ENCODE measurements around the gene ERI3.
A peak's percentile ranks its signal among the peaks of the same experiment; 100 is the strongest.

ERI3 gene

DNA sequence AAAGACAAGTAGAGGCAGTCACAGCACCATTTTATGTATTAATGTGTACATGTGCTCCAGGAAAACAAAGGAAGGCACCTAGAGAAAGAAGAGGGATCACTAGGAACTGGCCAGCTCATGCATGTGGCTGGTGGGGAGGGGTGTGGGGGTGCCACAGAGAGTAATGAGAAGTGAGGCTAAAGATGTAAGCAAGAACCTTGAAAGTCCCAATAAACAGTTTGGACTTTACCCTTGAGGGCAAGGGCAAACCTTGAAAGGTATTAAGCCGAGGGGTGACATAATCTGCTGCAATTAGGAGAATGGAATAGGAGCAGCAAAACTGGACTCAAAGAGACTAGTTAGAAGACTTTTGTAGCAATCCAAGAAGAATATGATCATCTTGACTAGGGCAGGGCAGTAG, 51.5 kb downstream of the ERI3 start:
- TF ChIP-seq Cebpa-rat (IDR thresholded peaks at IDR 0.05) = no peak
- H3K27me3 ChIP-seq = no peaks in the 10 kb centered on the region
- H3K36me3 ChIP-seq = peaks cover 90% of the 10 kb centered on the region

DNA sequence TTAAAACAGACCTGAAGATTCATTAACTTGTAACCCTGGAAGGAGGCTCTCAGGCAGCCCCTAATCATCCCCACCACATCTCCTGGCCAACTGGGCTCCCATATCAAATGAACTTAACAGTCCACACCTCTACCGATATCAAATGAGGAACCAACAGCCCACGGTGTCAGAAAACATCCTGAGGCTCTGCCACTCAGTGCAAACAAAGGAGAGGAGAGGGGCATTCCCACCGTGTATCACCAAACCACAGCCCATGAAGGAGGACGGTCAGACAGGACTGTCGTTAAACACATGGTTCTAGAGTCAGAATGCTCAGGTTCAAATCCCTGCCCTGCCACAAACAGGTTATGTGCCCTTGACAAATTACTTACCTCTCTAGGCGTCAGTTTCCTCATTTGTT, 52.5 kb downstream of the ERI3 start:
- H3K9me3 ChIP-seq = no peaks in the 10 kb centered on the region
- TF ChIP-seq Cebpa-rat (IDR thresholded peaks at IDR 0.05) = no peak
- no peaks in the 10 kb centered on the region for H3K27me3 ChIP-seq
- no peak overlapping the region for H3K4me3 ChIP-seq
- peaks cover 29% of the 10 kb centered on the region for H3K4me1 ChIP-seq
- H3K9ac ChIP-seq = no peak overlapping the region
- H3K36me3 ChIP-seq = peaks cover 88% of the 10 kb centered on the region
- H3K4me2 ChIP-seq = no peak overlapping the region
- H3K27ac ChIP-seq = no peak overlapping the region
- H4K20me1 ChIP-seq = no peaks in the 10 kb centered on the region; the same call in 1 of the 2 replicates

More for the DNA sequence above, 51.5 kb downstream of the ERI3 start:
- peaks cover 29% of the 10 kb centered on the region for H3K4me1 ChIP-seq
- H3K4me3 ChIP-seq = no peak overlapping the region
- H3K9me3 ChIP-seq = no peaks in the 10 kb centered on the region
- H4K20me1 ChIP-seq = no peaks in the 10 kb centered on the region; the same call in 1 of the 2 replicates
- H3K27ac ChIP-seq = no peak overlapping the region
- no peak overlapping the region for H3K9ac ChIP-seq
- H3K4me2 ChIP-seq = no peak overlapping the region

DNA sequence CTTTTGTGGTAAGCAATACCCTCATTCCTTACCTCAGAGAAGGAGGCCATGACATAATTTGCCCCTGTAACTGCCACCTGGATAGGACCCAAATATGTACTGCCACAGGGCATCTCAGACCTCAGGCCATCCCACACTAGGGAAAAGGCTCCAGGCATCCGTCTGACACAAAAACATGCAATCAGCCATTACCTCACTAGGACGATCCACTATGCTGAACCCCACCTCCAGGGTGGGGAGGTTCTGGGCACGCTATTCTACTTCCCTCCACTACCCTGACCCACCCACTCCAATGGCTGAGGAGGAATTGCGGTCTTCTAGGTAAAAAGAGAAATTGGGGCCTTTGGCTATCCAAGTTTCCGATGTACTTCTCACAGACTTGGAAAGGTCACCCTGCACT, 53.6 kb downstream of the ERI3 start:
- Histone ChIP-seq H3K36me3 (peaks cover 88% of the 10 kb centered on the region), H3K9ac (no peak overlapping the region), H3K27ac (no peak overlapping the region)

DNA sequence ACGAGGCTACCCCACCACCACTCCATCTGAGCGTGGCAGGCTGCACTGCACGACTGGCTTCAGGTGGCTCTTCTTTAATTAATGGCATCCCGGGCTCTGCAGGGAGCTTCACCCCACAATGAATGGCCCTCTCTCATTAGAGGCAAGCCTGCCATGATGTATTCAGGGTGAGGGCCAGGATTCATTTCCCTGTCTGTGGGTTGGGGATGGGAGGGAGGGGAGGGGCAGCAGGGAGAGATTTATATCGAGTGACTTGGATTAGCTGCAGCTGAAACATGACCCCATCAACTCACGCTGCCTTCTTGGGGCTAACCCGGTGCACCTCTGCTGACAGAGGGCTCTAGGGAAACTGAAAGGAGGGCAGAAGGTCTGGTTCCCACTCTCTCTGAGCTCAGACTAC, 54.2 kb downstream of the ERI3 start:
- Histone ChIP-seq H3K36me3 (peaks cover 91% of the 10 kb centered on the region), H3K4me2 (no peak overlapping the region), H4K20me1 (no peaks in the 10 kb centered on the region; the same call in 1 of the 2 replicates), H3K9ac (no peak overlapping the region), H3K4me1 (peaks cover 18% of the 10 kb centered on the region), H3K4me3 (no peak overlapping the region), H3K9me3 (no peaks in the 10 kb centered on the region), H3K27me3 (no peaks in the 10 kb centered on the region), H3K27ac (no peak overlapping the region)
- no peak for TF ChIP-seq Cebpa-rat (IDR thresholded peaks at IDR 0.05)

More for the DNA sequence above, 53.6 kb downstream of the ERI3 start:
- Histone ChIP-seq H4K20me1 (no peaks in the 10 kb centered on the region; the same call in 1 of the 2 replicates), H3K4me2 (no peak overlapping the region), H3K27me3 (no peaks in the 10 kb centered on the region), H3K9me3 (no peaks in the 10 kb centered on the region), H3K4me3 (no peak overlapping the region), H3K4me1 (peaks cover 24% of the 10 kb centered on the region)
- no peak for TF ChIP-seq Cebpa-rat (IDR thresholded peaks at IDR 0.05)

DNA sequence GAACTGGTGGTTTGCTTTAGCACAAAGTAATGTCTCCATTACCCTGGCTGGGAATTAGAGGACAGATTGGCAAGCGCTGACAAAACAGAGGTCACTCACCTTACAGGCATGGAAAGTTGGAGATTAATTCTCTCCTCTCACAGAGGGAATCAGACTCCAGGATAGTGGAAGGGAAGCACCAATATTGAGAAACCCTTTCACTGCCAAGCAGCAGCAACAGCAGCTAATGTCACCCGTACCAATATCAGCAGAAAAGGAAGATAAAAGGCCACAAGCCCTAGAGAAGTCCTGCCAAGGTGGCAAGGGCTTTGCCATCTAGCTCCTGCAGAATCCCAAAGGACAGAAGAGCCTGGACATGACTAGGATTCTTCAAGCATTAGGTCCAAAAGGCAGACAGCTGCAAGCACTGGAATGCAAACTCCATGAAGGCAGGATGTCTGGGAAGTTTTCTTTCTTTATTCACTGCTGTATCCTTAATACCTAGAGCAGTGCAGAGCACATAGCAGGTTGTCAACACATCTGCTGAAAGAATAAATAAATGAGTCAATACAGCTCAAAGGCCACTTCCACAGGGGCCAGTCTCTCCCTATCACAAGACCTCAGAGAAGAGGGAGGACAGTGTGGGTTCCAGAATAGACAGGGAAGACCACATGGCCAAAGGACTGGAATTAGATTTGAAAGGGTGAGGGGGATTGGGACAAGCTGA, 57.2 kb downstream of the ERI3 start:
- peaks cover 14% of the 10 kb centered on the region for H3K4me1 ChIP-seq
- H3K9me3 ChIP-seq = no peaks in the 10 kb centered on the region
- no peak overlapping the region for H3K4me2 ChIP-seq
- no peak overlapping the region for H3K27ac ChIP-seq
- H3K9ac ChIP-seq = no peak overlapping the region
- H3K36me3 ChIP-seq = peaks cover 95% of the 10 kb centered on the region
- no peak for TF ChIP-seq Cebpa-rat (IDR thresholded peaks at IDR 0.05)
- no peak overlapping the region for H3K4me3 ChIP-seq
- H3K27me3 ChIP-seq = no peaks in the 10 kb centered on the region
- peaks cover 10% of the 10 kb centered on the region; the same call in 1 of the 2 replicates for H4K20me1 ChIP-seq

DNA sequence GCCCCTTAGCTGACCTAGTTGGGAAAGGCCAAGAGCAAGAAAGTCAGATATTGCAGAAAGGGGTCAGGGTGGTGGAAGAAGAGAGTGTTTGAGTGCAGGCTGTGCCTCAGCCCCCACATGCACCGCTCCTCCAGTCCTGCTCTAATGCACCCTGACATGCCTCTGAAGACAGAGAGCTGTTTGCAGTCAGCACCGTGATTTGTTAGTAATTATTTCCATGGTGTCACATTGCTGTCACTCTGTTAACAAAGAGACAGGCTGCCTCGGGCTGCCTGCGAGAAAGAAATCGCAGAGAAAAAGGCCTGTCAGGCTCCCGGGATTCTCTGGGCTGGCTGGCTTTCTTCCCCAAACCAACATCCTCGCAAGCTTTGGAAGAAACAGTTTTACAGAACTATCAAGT, 58.3 kb downstream of the ERI3 start:
- Histone ChIP-seq H3K27me3 (no peaks in the 10 kb centered on the region), H3K4me3 (no peak overlapping the region), H3K36me3 (peaks cover 95% of the 10 kb centered on the region), H3K4me2 (no peak overlapping the region), H3K9me3 (no peaks in the 10 kb centered on the region), H3K4me1 (peaks cover 20% of the 10 kb centered on the region), H3K27ac (no peak overlapping the region), H4K20me1 (peaks cover 17% of the 10 kb centered on the region; the same call in 1 of the 2 replicates), H3K9ac (no peak overlapping the region)
- no peak for TF ChIP-seq Cebpa-rat (IDR thresholded peaks at IDR 0.05)

DNA sequence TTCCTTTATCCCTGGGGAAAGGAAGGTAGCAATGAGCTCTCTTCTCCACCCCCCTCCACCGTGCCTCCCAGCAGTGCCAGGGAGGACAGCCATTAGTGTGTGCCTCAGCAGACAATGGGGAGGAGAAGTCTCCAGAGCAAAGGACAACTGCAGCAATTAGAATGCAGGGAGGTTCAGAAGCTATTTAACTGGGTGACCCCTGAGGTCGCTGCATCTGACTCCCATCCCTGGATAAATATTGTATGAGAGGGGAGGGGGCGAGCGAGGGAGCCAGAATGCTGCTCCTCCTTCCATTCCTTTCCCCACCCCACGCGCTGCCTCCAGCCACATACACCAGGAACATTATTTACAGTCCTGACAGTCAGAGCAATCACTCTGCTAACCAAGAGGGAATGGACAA, 59.0 kb downstream of the ERI3 start:
- no peak overlapping the region for H3K9ac ChIP-seq
- no peak overlapping the region for H3K27ac ChIP-seq
- peaks cover 95% of the 10 kb centered on the region for H3K36me3 ChIP-seq
- peaks cover 17% of the 10 kb centered on the region; the same call in 1 of the 2 replicates for H4K20me1 ChIP-seq
- no peak overlapping the region for H3K4me2 ChIP-seq
- no peaks in the 10 kb centered on the region for H3K27me3 ChIP-seq
- H3K4me3 ChIP-seq = no peak overlapping the region
- no peaks in the 10 kb centered on the region for H3K9me3 ChIP-seq
- peaks cover 20% of the 10 kb centered on the region for H3K4me1 ChIP-seq
- no peak for TF ChIP-seq Cebpa-rat (IDR thresholded peaks at IDR 0.05)

DNA sequence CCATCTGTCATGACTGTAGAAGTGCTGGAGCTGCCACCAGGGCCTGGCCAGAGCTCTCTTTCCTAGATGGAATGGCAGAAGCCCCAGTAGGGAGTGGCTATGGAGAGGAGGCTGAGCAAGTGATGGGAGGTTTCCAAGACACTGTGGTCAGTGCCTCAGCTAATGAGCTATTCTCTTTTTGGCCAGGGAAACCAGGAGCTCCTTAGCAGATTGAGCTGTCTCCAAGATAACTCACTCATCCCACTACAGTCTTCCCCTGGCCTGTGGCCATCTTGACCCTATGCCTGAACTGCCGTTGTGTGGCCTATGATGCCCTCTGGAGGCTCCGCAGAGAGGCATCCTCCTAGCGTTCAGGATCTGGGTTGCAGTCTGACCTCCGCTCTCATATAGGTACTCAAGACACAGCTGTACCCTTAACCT, 60.5 kb downstream of the ERI3 start:
- Histone ChIP-seq H3K9ac (no peak overlapping the region), H3K27ac (no peak overlapping the region), H3K9me3 (no peaks in the 10 kb centered on the region), H3K4me1 (peaks cover 20% of the 10 kb centered on the region), H3K27me3 (no peaks in the 10 kb centered on the region), H3K36me3 (peaks cover 96% of the 10 kb centered on the region), H3K4me2 (no peak overlapping the region), H4K20me1 (peaks cover 24% of the 10 kb centered on the region; the same call in 1 of the 2 replicates), H3K4me3 (no peak overlapping the region)
- no peak for TF ChIP-seq Cebpa-rat (IDR thresholded peaks at IDR 0.05)

DNA sequence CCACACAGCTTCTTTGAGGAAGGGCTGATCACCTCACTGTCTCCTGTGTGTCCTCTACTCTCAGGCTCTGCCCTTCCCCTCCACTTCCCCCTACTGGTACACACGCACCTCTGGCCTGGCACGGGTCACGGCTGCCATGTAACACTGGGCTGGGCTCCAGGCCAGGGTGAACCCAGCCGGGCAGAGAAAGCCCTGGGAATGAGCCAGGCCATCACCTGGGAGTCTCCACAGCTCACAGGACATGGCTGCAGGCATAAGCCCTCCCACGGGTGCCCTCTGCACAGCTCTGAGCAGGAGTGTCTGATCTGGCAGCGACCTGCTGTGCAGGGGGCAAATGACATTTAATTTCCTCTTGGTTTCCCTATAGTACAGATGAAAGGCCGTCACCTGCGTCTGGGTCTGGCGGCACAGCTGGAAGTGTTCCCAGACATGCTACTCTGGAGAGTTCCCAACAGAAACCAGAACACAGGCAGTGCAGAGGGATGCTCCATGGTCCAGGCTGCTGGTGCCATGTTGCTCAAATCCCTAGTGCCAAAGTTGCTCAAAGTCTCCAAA, 61.2 kb downstream of the ERI3 start:
- H3K27me3 ChIP-seq = no peaks in the 10 kb centered on the region
- H4K20me1 ChIP-seq = peaks cover 24% of the 10 kb centered on the region; the same call in 1 of the 2 replicates
- H3K9ac ChIP-seq = no peak overlapping the region; the same call in 1 of the 2 replicates
- peaks cover 20% of the 10 kb centered on the region for H3K4me1 ChIP-seq
- H3K4me3 ChIP-seq = no peak overlapping the region
- peaks cover 97% of the 10 kb centered on the region for H3K36me3 ChIP-seq
- H3K9me3 ChIP-seq = no peaks in the 10 kb centered on the region
- no peak for TF ChIP-seq Cebpa-rat (IDR thresholded peaks at IDR 0.05)
- peak overlapping the region; percentile 56 for H3K4me2 ChIP-seq
- H3K27ac ChIP-seq = no peak overlapping the region

DNA sequence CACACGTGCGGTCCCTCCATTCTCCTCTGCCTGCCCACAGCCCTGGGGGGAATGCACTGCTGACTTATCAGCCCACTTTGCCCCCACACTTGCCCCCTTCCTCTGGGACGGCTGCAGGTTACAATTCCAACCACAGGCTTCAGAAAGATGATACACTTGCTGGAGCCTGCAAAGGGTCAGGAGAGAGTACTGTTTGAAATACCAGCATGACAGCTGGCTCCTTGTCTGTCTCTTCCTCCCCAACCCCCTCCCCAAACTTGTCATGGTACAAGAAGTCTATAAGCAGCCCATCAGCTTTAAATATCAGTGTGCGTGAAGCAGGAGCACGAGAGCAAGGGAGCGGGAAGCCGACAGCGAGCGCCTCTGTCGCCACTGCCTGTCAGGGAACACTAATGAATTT, 62.4 kb downstream of the ERI3 start:
- no peak for TF ChIP-seq Cebpa-rat (IDR thresholded peaks at IDR 0.05)
- Histone ChIP-seq H3K27me3 (no peaks in the 10 kb centered on the region), H3K27ac (peak overlapping the region; percentile 26; the same call in 1 of the 2 replicates), H3K4me2 (peak overlapping the region; percentile 56), H3K9ac (no peak overlapping the region), H3K4me3 (no peak overlapping the region), H3K9me3 (no peaks in the 10 kb centered on the region), H4K20me1 (peaks cover 33% of the 10 kb centered on the region; the same call in 1 of the 2 replicates), H3K36me3 (peaks cover 99% of the 10 kb centered on the region), H3K4me1 (peaks cover 20% of the 10 kb centered on the region)
